Lung (tissue), 12 donors: ENCODE results near the gene SLC51B. TPM values are rescaled to one million over a fixed set of nuclear protein-coding genes. Genes with fewer than 3 reads are reported as not detected.

Experiments used
- ATAC-seq: fragments of 200-7000 bp; cut with Tn5 transposase; one replicate; pipeline ENCODE4 v1.9.1; 2020; ENCODE audit warnings: moderate number of reproducible peaks; ENCODE audit not compliant: insufficient read depth, low FRiP score
- DNase-seq, 3 donors: peaks; one replicate each; pipeline ENCODE4 v3.0.0-alpha.2; 2013 to 2017
- H3K27ac ChIP-seq, 2 donors: one replicate each; pipeline ENCODE4 v1.5.1; 2013; ENCODE audit warnings: mild to moderate bottlenecking in 2 of 2, moderate library complexity in 2 of 2, control low read depth in 1 of 2, inconsistent platforms in 1 of 2, low read depth in 1 of 2, low read length in 1 of 2
- H3K27me3 ChIP-seq, 3 donors: one replicate each; pipeline ENCODE4 v1.5.1; 2013; ENCODE audit warnings: low read length in 2 of 3; ENCODE audit not compliant: control insufficient read depth in 3 of 3, insufficient read depth in 3 of 3
- H3K36me3 ChIP-seq, 4 donors: one replicate each; pipeline ENCODE4 v1.5.1; 2013; ENCODE audit warnings: low read length in 4 of 4, mild to moderate bottlenecking in 1 of 4, moderate library complexity in 1 of 4; ENCODE audit not compliant: control insufficient read depth in 4 of 4, insufficient read depth in 4 of 4
- H3K4me1 ChIP-seq, 5 donors: one replicate each; pipeline ENCODE4 v1.5.1; 2013; ENCODE audit warnings: low read length in 5 of 5, mild to moderate bottlenecking in 2 of 5, moderate library complexity in 1 of 5; ENCODE audit not compliant: control insufficient read depth in 5 of 5, insufficient read depth in 5 of 5
- H3K4me3 ChIP-seq: one replicate; pipeline ENCODE4 v1.5.1; 2013; ENCODE audit warnings: mild to moderate bottlenecking, control low read depth, moderate library complexity
- H3K9ac ChIP-seq, 2 donors: one replicate each; pipeline ENCODE4 v1.5.1; 2013; ENCODE audit warnings: low read length in 2 of 2, control low read depth in 1 of 2; ENCODE audit not compliant: insufficient read depth in 1 of 2
- H3K9me3 ChIP-seq, 4 donors: one replicate each; pipeline ENCODE4 v1.5.1; 2013; ENCODE audit warnings: low read length in 3 of 4, mild to moderate bottlenecking in 1 of 4, moderate library complexity in 1 of 4; ENCODE audit not compliant: control insufficient read depth in 4 of 4, insufficient read depth in 3 of 4
- CTCF ChIP-seq: IDR thresholded peaks from 2 replicates; pipeline ENCODE4 v1.5.1; 2012; ENCODE audit warnings: mild to moderate bottlenecking; ENCODE audit errors: control extremely low read depth, extremely low read depth
- WGBS, 2 donors: extraction: QIAGEN DNeasy Blood & Tissue Kit; methylation state at CpG; one replicate each; pipeline ENCODE4 v1.1.7; 2013; 5-methylcytosine and 5-hydroxymethylcytosine counted together
- polyA plus RNA-seq, 2 donors: library from polyadenylated mRNA; stranded (reverse); fragments of 200-250 nt; gene quantifications; one replicate each; pipeline ENCODE4 v1.2.1, GENCODE V29; 2013
- total RNA-seq, 2 donors: library from RNA; depleted of rRNA in 1 of 2; stranded (reverse); fragments of >200 nt in 1 of 2; gene quantifications; one replicate each; pipeline ENCODE4 v1.2.1, GENCODE V29; 2014 to 2021
- donor health status: control.
- donor health status: control.
- donor health status: Bipolar disorder and iron deficiency.
- donor health status: healthy.
- donor health status: DM: yes; HTN: yes; CAD: no.

Gene SLC51B
- total and polyA plus RNA-seq, 4 donors = 0.85 to 7.3 (median 2.0) TPM

GRCh38 chr15:65037309-65037708, 7.9 kb upstream of the SLC51B start:
- Histone ChIP-seq H3K36me3 (no peaks in the 10 kb centered on the region), H3K4me1 (peaks cover 0 to 36% (median 14%) of the 10 kb centered on the region in 5 donors), H3K27ac (no peak overlapping the region), H3K4me3 (no peak overlapping the region), H3K9me3 (no peaks in the 10 kb centered on the region), H3K9ac (no peak overlapping the region), H3K27me3 (no peaks in the 10 kb centered on the region)
- ATAC-seq (no peak), DNase-seq (no peak)
- WGBS, 2 donors = 77 to 81% methylated on average over 1 of the region's 1 CpG
- no peak for TF ChIP-seq CTCF

GRCh38 chr15:65038428-65038827, 6.8 kb upstream of the SLC51B start:
- Histone ChIP-seq H3K4me3 (no peak overlapping the region), H3K9me3 (no peaks in the 10 kb centered on the region), H3K36me3 (no peaks in the 10 kb centered on the region), H3K9ac (peak overlapping the region in 1 of 2 donors; percentile 47), H3K27me3 (no peaks in the 10 kb centered on the region), H3K4me1 (peaks cover 0 to 25% (median 7%) of the 10 kb centered on the region in 5 donors), H3K27ac (no peak overlapping the region)
- 92 to 93% methylated on average over 3 of the region's 3 CpGs for WGBS, 2 donors
- DNase-seq (no peak), ATAC-seq (no peak)
- TF ChIP-seq CTCF = no peak

GRCh38 chr15:65038836-65039235, 6.4 kb upstream of the SLC51B start:
- Histone ChIP-seq H3K4me3 (no peak overlapping the region), H3K27ac (no peak overlapping the region), H3K4me1 (peaks cover 0 to 21% (median 6%) of the 10 kb centered on the region in 5 donors), H3K36me3 (no peaks in the 10 kb centered on the region), H3K9me3 (no peaks in the 10 kb centered on the region), H3K9ac (peak overlapping the region in 1 of 2 donors; percentile 47), H3K27me3 (no peaks in the 10 kb centered on the region)
- ATAC-seq = no peak
- TF ChIP-seq CTCF = no peak
- WGBS, 2 donors = 76 to 90% methylated on average over 5 of the region's 5 CpGs
- DNase-seq = no peak

GRCh38 chr15:65040461-65040860, 4.7 kb upstream of the SLC51B start:
- TF ChIP-seq CTCF = no peak
- H3K27me3 ChIP-seq = no peaks in the 10 kb centered on the region
- WGBS, 2 donors = 91 to 94% methylated on average over 6 of the region's 6 CpGs
- DNase-seq (no peak), ATAC-seq (no peak)
- no peak overlapping the region for H3K9ac ChIP-seq
- no peaks in the 10 kb centered on the region for H3K36me3 ChIP-seq
- no peak overlapping the region for H3K4me3 ChIP-seq
- no peaks in the 10 kb centered on the region for H3K9me3 ChIP-seq
- H3K4me1 ChIP-seq = peaks cover 0 to 26% (median 13%) of the 10 kb centered on the region in 5 donors
- no peak overlapping the region for H3K27ac ChIP-seq
